ENCODE measurements around the gene GNG7.
A peak's percentile ranks its signal among the peaks of the same experiment; 100 is the strongest.

Gene GNG7

GRCh38 chr19:2721570-2722540 lies 19.4 kb upstream of the GNG7 start:
- POLR2A ChIA-PET: interaction anchor here (0.9 kb wide), 1 partner anchor 63 kb away, joined by 3 read pairs; the partner anchor contains the start of gene THOP1
- CTCF ChIA-PET: no interaction called here

DNA sequence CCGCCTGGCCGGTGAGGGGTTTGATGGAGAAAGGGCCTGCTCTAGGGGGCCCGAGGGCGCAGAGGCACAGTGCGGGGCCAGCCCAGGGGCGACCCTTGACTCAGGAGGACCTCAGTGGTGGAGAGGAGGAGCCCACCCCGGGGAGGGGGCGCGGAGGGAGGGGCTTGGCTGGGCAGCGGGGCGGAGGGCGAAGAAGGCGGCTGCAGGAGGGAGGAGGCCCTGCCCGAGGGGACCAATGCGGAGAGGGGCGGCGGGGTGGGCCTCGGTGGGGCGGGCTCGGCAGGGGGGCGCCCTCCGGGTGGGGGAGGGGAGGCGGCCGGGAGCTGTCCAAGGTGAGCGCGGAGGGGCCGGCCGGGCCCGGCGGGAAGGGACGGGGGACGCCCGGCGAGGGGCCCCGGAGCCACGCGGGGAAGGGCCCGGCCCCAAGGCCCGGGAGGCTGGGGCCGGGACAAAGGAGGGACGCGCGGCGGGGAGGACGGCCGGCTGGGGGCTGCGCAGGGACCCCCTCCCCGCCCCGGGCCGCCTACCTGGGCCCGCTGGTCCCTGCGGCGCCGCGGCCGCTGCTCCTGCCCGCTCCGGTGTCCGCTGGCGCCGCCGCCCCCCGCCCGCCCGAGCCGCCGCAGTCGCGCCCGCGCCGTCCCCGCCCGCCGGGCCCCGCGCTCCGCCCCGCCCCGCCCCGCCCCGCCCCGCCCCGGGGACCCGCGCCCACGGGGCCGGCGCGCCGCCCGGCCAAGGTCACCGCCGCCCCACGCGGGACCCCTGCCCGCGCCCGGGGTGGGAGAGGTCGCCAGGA lies 18.5 kb upstream of the GNG7 start, which contains the start of gene DIRAS1:
DIRAS1 (minus strand) TSS at position 596 of the 793 bp plus-strand sequence. CDS start 3,566 bp downstream, outside the sequence.
- peak; percentile 44 for DNase-seq (ENCODE audit: extremely low spot score)
- CTCF ChIA-PET: no interaction called here
- no peak for TF ChIP-seq BHLHE40 (IDR thresholded peaks at IDR 0.05; ENCODE audit: borderline replicate concordance)
- TF ChIP-seq FOXK2 (IDR thresholded peaks at IDR 0.05): no peak
- POLR2A ChIA-PET: no interaction called here

More at GRCh38 chr19:2721570-2722540, 19.4 kb upstream of the GNG7 start:
- no peak for TF ChIP-seq PKNOX1 (IDR thresholded peaks at IDR 0.05)
- TF ChIP-seq FOXA1 (IDR thresholded peaks at IDR 0.05): no peak
- TF ChIP-seq HDGF (IDR thresholded peaks at IDR 0.05; ENCODE audit: borderline replicate concordance): no peak
- TF ChIP-seq SP1 (IDR thresholded peaks at IDR 0.05): no peak
- no peak for TF ChIP-seq ELF4 (IDR thresholded peaks at IDR 0.05)
- TF ChIP-seq TARDBP (IDR thresholded peaks at IDR 0.05): no peak
- no peak for TF ChIP-seq FOXM1 (IDR thresholded peaks at IDR 0.05; ENCODE audit: borderline replicate concordance)
- no peak for DNase-seq (ENCODE audit: extremely low spot score)

DNA sequence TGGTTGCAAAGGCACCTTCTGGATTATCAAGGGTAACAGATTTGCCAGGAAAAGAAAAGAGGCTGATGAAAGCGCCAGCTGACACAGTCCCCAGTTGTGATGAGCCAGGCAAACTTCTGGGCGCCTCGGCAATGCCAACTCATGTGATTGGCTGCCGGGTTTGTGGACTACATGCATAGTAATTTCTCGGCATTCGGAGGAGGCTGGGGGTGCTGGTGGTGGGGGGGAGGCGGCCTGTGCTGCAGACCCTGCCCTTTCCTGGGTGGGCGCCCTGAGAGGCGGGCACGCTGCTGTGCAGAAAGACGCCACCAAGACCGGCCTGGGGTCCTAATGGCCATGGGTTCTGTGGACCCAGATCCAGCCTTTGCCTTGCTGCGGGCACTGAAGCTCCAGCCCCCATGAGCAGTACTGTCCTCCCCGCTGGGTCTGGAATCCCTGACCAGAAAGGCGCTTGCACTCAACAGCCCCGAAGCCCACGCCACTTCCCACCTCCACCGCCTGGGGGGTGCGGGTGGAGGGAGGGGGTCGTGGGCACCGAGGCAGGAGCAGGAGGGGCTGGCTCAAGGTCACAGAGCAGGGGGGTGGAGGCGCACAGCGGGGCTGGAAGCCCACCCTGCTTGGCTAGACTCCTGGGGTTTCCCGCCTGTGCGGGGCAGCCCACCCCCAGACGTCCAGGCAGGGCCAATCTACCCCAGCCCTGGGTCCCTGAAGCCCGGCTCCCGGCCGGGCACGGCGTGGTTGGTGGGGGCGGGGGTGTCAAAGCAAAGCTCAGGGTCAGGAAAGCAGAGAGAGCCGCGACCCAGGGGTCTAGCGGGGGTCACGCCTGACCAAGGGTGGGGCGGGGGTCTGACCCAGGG lies 17.7 kb upstream of the GNG7 start:
- ChIA-PET CTCF (no interaction called here), POLR2A (no interaction called here)
- no peak for DNase-seq (ENCODE audit: extremely low spot score)
- TF ChIP-seq ARNT (IDR thresholded peaks at IDR 0.05) (no peak), CTBP1 (IDR thresholded peaks at IDR 0.05; ENCODE audit: borderline replicate concordance) (no peak), BHLHE40 (IDR thresholded peaks at IDR 0.05; ENCODE audit: borderline replicate concordance) (no peak), ZNF384 (IDR thresholded peaks at IDR 0.05) (no peak), NFRKB (IDR thresholded peaks at IDR 0.05) (no peak), FOXA1 (IDR thresholded peaks at IDR 0.05) (no peak)

- POLR2A ChIA-PET: no interaction called here
- no peak for TF ChIP-seq FOXK2 (IDR thresholded peaks at IDR 0.05)
- no peak for TF ChIP-seq L3MBTL2 (conservative IDR thresholded peaks at IDR 0.05)
- TF ChIP-seq LEF1 (IDR thresholded peaks at IDR 0.05; ENCODE audit: borderline replicate concordance): no peak
- no peak for TF ChIP-seq TARDBP (IDR thresholded peaks at IDR 0.05)
- no peak for TF ChIP-seq HDGF (IDR thresholded peaks at IDR 0.05; ENCODE audit: borderline replicate concordance)
- no peak for TF ChIP-seq BHLHE40 (IDR thresholded peaks at IDR 0.05; ENCODE audit: borderline replicate concordance)
- TF ChIP-seq ELF4 (IDR thresholded peaks at IDR 0.05): no peak
- no peak for TF ChIP-seq NFRKB (IDR thresholded peaks at IDR 0.05)
- no peak for TF ChIP-seq ZNF384 (IDR thresholded peaks at IDR 0.05)
- no peak for TF ChIP-seq SUZ12 (IDR thresholded peaks at IDR 0.05)
- CTCF ChIA-PET: no interaction called here
- DNase-seq (ENCODE audit: extremely low spot score): no peak
Measured at GRCh38 chr19:2719232-2719735, 16.8 kb upstream of the GNG7 start.

DNA sequence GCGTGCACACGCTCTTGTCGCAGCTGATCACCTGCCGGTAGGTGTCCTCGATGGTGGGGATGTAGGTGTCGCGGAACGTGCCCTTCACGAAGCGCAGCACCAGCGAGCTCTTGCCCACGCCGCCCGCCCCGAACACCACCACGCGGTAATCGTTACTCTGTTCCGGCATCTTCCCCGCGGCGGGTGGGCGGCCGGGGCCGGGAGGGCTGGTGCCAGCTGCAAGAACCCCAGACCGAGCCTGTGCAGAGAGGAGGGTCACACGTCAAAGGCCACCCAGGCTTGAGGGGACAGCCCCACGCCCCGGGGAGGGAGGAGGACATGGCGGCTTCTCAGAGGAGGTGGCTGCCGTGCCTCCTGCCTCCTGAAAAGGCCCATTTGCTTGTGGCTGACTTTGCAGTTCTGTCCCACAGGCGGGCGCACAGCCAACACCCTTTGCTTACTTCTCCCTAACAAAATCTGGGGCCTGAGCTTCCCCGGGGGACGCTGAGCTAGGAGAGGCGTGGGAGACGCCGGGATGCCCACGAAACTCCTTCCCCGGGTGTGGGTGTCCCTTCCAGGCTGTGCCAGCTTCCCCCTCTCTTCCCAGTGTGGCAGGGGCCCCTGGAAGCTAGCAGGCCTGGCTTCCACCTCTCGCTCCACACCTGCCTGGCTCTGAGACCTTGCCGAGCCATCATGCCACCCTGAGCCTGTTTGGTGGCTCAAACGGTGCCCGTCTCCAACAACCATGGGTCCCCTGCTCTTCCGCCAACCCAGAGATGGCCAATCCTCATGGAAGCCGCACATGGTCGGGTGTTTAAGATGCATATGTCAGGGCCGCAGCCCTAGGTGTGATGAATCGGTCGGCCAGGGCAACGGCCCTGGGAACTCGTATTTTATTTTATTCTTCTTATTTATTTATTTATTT lies 15.4 kb upstream of the GNG7 start:
- ChIA-PET CTCF (no interaction called here), POLR2A (interaction anchor here (1.0 to 1.5 kb wide), 2 partner anchors 16 to 66 kb away, joined by 3 to 4 read pairs; partner anchors contain the start of gene GNG7)
- TF ChIP-seq SUZ12 (IDR thresholded peaks at IDR 0.05): no peak
- no peak for TF ChIP-seq FOXA1 (IDR thresholded peaks at IDR 0.05)
- DNase-seq (ENCODE audit: extremely low spot score): no peak

- ChIA-PET POLR2A (interaction anchor here (1.0 to 1.5 kb wide), 2 partner anchors 15 to 66 kb away, joined by 3 to 4 read pairs; partner anchors contain the start of gene GNG7), CTCF (no interaction called here)
- DNase-seq (ENCODE audit: extremely low spot score): no peak
- no peak for TF ChIP-seq TARDBP (IDR thresholded peaks at IDR 0.05)
- no peak for TF ChIP-seq ARNT (IDR thresholded peaks at IDR 0.05)
- no peak for TF ChIP-seq FOXA1 (IDR thresholded peaks at IDR 0.05)
- TF ChIP-seq FOXK2 (IDR thresholded peaks at IDR 0.05): no peak
Measured at GRCh38 chr19:2716722-2717637, 14.5 kb upstream of the GNG7 start.
